IMR-90 (cell line): ENCODE data around the gene NEK11. TPM values are rescaled to one million over a fixed set of nuclear protein-coding genes. Genes with fewer than 3 reads are reported as not detected.

Experiments used
- ATAC-seq: fragments of 200-7000 bp; cut with Tn5 transposase; 2 replicates; pipeline ENCODE4 v1.9.1; 2020; ENCODE audit warnings: low read depth, mild to moderate bottlenecking, moderate library complexity
- BruUV-seq: library from RNA; stranded (reverse); fragments of 400-500 nt; replicated peaks from 2 replicates; lab custom pipeline; 2021; lab: Mats Ljungman, UMichigan
- CTCF ChIA-PET: fragments of 300-600 bp; formaldehyde crosslinking; extraction: SDS; loops from one replicate; lab custom pipeline; 2021; ENCODE audit warnings: antibody characterized with exemption; lab: Yijun Ruan, JAX
- POLR2A ChIA-PET: fragments of 300-600 bp; sonication (Branson Sonifier 250); formaldehyde crosslinking; loops from one replicate; lab custom pipeline; 2022; ENCODE audit warnings: antibody characterized with exemption; ENCODE audit not compliant: unreplicated experiment; lab: Charles Lee
- DNase-seq: peaks from one replicate; pipeline ENCODE4 v3.0.0; 2013
- H2AFZ ChIP-seq: replicated peaks from 2 replicates; pipeline ENCODE3; 2013; ENCODE audit warnings: low read length, mild to moderate bottlenecking; ENCODE audit not compliant: poor library complexity
- H2AK5ac ChIP-seq: 2 replicates; pipeline ENCODE4 v1.6.1; 2013; ENCODE audit warnings: low read depth, low read length, inconsistent platforms
- H2AK9ac ChIP-seq: replicated peaks from 2 replicates; pipeline ENCODE3; 2013; ENCODE audit warnings: mild to moderate bottlenecking, low read depth, low read length, moderate library complexity; ENCODE audit not compliant: poor library complexity
- H2BK120ac ChIP-seq: 2 replicates; pipeline ENCODE4 v1.6.1; 2013; ENCODE audit warnings: low read depth, low read length, inconsistent platforms
- H2BK15ac ChIP-seq: 3 replicates; pipeline ENCODE4 v1.6.1; 2013; ENCODE audit warnings: low read depth, low read length, inconsistent platforms
- H2BK20ac ChIP-seq: 2 replicates; pipeline ENCODE4 v1.6.1; 2013; ENCODE audit warnings: low read depth, mild to moderate bottlenecking, inconsistent platforms, low read length, moderate library complexity
- H2BK5ac ChIP-seq: 2 replicates; pipeline ENCODE4 v1.6.1; 2013; ENCODE audit warnings: mild to moderate bottlenecking, low read depth, low read length, inconsistent platforms; ENCODE audit not compliant: poor library complexity, severe bottlenecking
- H3K14ac ChIP-seq: replicated peaks from 2 replicates; pipeline ENCODE4 v1.6.1; 2013; ENCODE audit warnings: low read depth, low read length, inconsistent platforms
- H3K18ac ChIP-seq: 2 replicates; pipeline ENCODE4 v1.6.1; 2013; ENCODE audit warnings: low read depth, low read length, control low read depth
- H3K23ac ChIP-seq: 2 replicates; pipeline ENCODE4 v1.6.1; 2013; ENCODE audit warnings: low read depth, low read length, inconsistent platforms
- H3K27ac ChIP-seq: 2 replicates; pipeline ENCODE4 v1.5.1; 2013; ENCODE audit warnings: mild to moderate bottlenecking, control low read depth, low read length; ENCODE audit not compliant: insufficient read depth
- H3K27me3 ChIP-seq: 2 replicates; pipeline ENCODE4 v1.6.1; 2013; ENCODE audit warnings: low read length; ENCODE audit not compliant: control insufficient read depth, insufficient read depth
- H3K36me3 ChIP-seq: 2 replicates; pipeline ENCODE4 v1.6.1; 2013; ENCODE audit warnings: low read length, mixed read lengths; ENCODE audit not compliant: control insufficient read depth, insufficient read depth
- H3K4ac ChIP-seq: 2 replicates; pipeline ENCODE4 v1.6.1; 2013; ENCODE audit warnings: low read depth, low read length, inconsistent platforms
- H3K4me1 ChIP-seq: 2 replicates; pipeline ENCODE4 v1.6.1; 2013; ENCODE audit warnings: low read length, mixed read lengths; ENCODE audit not compliant: control insufficient read depth, insufficient read depth
- H3K4me2 ChIP-seq: 2 replicates; pipeline ENCODE4 v1.6.1; 2013; ENCODE audit warnings: low read depth, mild to moderate bottlenecking, control low read depth, low read length, moderate library complexity
- H3K4me3 ChIP-seq: 2 replicates; pipeline ENCODE4 v1.5.1; 2013; ENCODE audit warnings: low read depth, mild to moderate bottlenecking, control low read depth, low read length, moderate library complexity; ENCODE audit not compliant: insufficient read depth
- H3K56ac ChIP-seq: 2 replicates; pipeline ENCODE4 v1.6.1; 2013; ENCODE audit warnings: low read length, inconsistent platforms; ENCODE audit not compliant: insufficient read depth; ENCODE audit errors: extremely low read depth
- H3K79me1 ChIP-seq, 2 experiments: 2 replicates each; pipeline ENCODE4 v1.6.1; 2013; ENCODE audit warnings: low read length in 2 of 2, inconsistent platforms in 1 of 2, low read depth in 1 of 2
- H3K9ac ChIP-seq: 2 replicates; pipeline ENCODE4 v1.6.1; 2013; ENCODE audit warnings: low read depth, low read length, control low read depth
- H3K9me1 ChIP-seq: 2 replicates; pipeline ENCODE4 v1.6.1; 2013; ENCODE audit warnings: low read length, inconsistent platforms; ENCODE audit not compliant: insufficient read depth
- H3K9me3 ChIP-seq: 2 replicates; pipeline ENCODE4 v1.6.1; 2013; ENCODE audit warnings: low read length; ENCODE audit not compliant: control insufficient read depth, insufficient read depth
- H4K20me1 ChIP-seq: 2 replicates; pipeline ENCODE4 v1.6.1; 2013; ENCODE audit warnings: low read length, inconsistent platforms; ENCODE audit not compliant: insufficient read depth
- H4K5ac ChIP-seq: 2 replicates; pipeline ENCODE4 v1.6.1; 2013; ENCODE audit warnings: mild to moderate bottlenecking, low read depth, low read length, control low read depth
- H4K8ac ChIP-seq, 2 experiments: 2 replicates each; pipeline ENCODE4 v1.6.1; 2013; ENCODE audit warnings: low read depth in 2 of 2, low read length in 2 of 2, control low read depth in 1 of 2, inconsistent platforms in 1 of 2
- H4K91ac ChIP-seq: 2 replicates; pipeline ENCODE4 v1.6.1; 2013; ENCODE audit warnings: low read depth, low read length, inconsistent platforms; ENCODE audit not compliant: insufficient read depth
- CEBPB ChIP-seq: IDR thresholded peaks from 2 replicates; pipeline ENCODE4 v1.6.1; 2012; ENCODE audit warnings: low read depth, low read length, improper control_type of control experiment
- MAFK ChIP-seq: IDR thresholded peaks from 2 replicates; pipeline ENCODE4 v1.6.1; 2012; ENCODE audit warnings: low read depth, low read length, improper control_type of control experiment
- MXI1 ChIP-seq: IDR thresholded peaks from 2 replicates; pipeline ENCODE4 v1.6.1; 2012; ENCODE audit warnings: low read depth, mild to moderate bottlenecking, low read length, moderate library complexity, borderline replicate concordance
- POLR2A ChIP-seq: IDR thresholded peaks from 2 replicates; pipeline ENCODE4 v1.6.1; 2012; ENCODE audit warnings: mild to moderate bottlenecking, low read depth, low read length
- RCOR1 ChIP-seq: IDR thresholded peaks from 2 replicates; pipeline ENCODE4 v1.6.1; 2012; ENCODE audit warnings: mild to moderate bottlenecking, low read length, improper control_type of control experiment; ENCODE audit not compliant: insufficient replicate concordance
- WGBS, 2 experiments: methylation state at CpG; one replicate each; pipeline versions ENCODE4 v1.1.5 to v1.1.7; 2013; ENCODE audit warnings: missing lambda C conversion rate in 2 of 2; ENCODE audit not compliant: insufficient read length in 1 of 2; ENCODE audit errors: extremely low coverage in 2 of 2; 5-methylcytosine and 5-hydroxymethylcytosine counted together
- dilution Hi-C: fragments of 300-500 bp; cut with HindIII; formaldehyde crosslinking; loops from one replicate; pipeline ENCODE4 v1.14.3; 2018; ENCODE audit warnings: low sequenced_read_pairs; ENCODE audit not compliant: unreplicated experiment
- in situ Hi-C: fragments of 300-500 bp; cut with MboI; formaldehyde crosslinking; loops from 3 replicates; pipeline ENCODE4 v1.14.3; 2019; ENCODE audit warnings: low sequenced_read_pairs, inconsistent platforms, mixed read lengths
- intact Hi-C: fragments of 100-400 bp; cut with micrococcal nuclease; formaldehyde crosslinking; loops from 2 replicates; pipeline ENCODE4 v1.10.0; 2022
- polyA plus RNA-seq, 3 experiments: library from polyadenylated mRNA; depleted of rRNA; stranded (reverse); fragments of >200 nt; gene quantifications; 2 replicates each; pipeline ENCODE4 v1.2.3, GENCODE V29; 2012; ENCODE audit warnings: low replicate concordance in 1 of 3
- total RNA-seq: library from RNA; depleted of rRNA; stranded (reverse); fragments of >200 nt; gene quantifications from 2 replicates; pipeline ENCODE4 v1.2.3, GENCODE V29; 2012
- TF ChIP-seq, protein P1 (sequence below): conservative IDR thresholded peaks from 2 replicates; pipeline ENCODE4 v1.5.1; 2012; ENCODE audit warnings: mild to moderate bottlenecking, low read depth, low read length, improper control_type of control experiment
- TF ChIP-seq, protein P2 (sequence below): fragments of 150-350 bp; IDR thresholded peaks from 2 replicates; pipeline ENCODE4 v1.6.1; 2016; ENCODE audit warnings: low read depth, mild to moderate bottlenecking, low read length, moderate library complexity, borderline replicate concordance
- TF ChIP-seq, protein P3 (sequence below): fragments of 150-350 bp; IDR thresholded peaks from 2 replicates; pipeline ENCODE4 v1.6.1; 2017; ENCODE audit warnings: mild to moderate bottlenecking, antibody characterized with exemption, low read length, low read depth

Gene NEK11
- total and polyA plus RNA-seq, 2 of the 4 experiments (the other 2 are of a cell fraction): 1.1 to 1.6 TPM

DNA sequence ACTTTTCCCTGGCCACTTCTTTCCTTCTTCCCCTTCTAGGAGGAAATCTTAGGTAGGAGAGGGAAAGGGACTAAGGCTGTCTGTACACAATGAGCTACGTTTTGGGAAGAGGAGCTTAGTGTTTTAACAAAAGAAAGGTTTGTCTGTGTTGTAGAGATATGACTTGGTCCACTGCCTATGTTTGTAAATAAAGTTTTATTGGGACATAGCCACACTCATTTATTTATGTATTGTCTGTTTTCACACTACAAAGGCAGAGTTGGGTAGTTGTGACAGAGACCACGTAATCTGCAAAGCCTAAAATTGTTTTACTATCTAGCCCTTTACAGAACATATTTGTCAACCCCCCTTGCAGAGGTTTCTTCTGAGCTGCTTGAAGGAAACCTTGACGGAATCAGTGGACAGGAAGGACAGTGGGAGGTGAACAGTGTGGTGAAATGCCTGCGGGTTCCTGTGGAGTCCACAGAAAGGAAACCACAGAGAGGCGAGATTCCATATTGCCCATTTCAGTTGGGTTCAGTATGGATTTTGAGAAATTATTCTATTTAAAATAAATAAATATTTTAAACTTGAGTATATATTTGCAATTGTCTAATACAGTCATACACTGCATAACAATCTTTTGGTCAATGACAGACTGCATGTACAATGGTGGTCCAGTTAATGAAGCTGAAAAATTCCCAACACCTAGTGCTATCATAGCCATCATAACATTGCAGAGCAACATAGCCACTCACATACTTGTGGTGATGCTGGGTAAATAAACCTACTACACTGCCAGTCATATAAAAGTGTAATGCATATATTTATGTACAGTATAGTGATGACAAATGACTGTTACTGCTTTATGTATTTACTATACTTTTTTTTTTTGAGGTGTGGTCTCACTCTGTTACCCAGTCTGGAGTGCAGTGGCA lies 197.0 kb downstream of the NEK11 start:
- Histone ChIP-seq H2AK5ac (no peak overlapping the region), H4K8ac (no peak overlapping the region), H3K4me3 (no peak overlapping the region), H2BK15ac (no peak overlapping the region), H3K18ac (no peak overlapping the region), H3K4ac (no peak overlapping the region), H2AK9ac (no peak overlapping the region), H4K20me1 (no peaks in the 10 kb centered on the region), H3K56ac (no peak overlapping the region), H3K27me3 (no peaks in the 10 kb centered on the region), H2BK5ac (no peak overlapping the region), H3K9me3 (no peaks in the 10 kb centered on the region), H3K27ac (no peak overlapping the region), H3K36me3 (no peaks in the 10 kb centered on the region), H3K9me1 (no peaks in the 10 kb centered on the region), H3K4me2 (no peak overlapping the region), H4K91ac (no peak overlapping the region), H3K14ac (no peak overlapping the region), H3K79me1 (no peaks in the 10 kb centered on the region), H2BK120ac (no peak overlapping the region), H4K5ac (no peak overlapping the region), H3K23ac (no peak overlapping the region), H3K9ac (no peak overlapping the region), H2BK20ac (no peak overlapping the region), H3K4me1 (no peaks in the 10 kb centered on the region), H2AFZ (no peak overlapping the region)
- ATAC-seq (no peak), DNase-seq (no peak)
- TF ChIP-seq MAFK: no peak
- TF ChIP-seq, protein P1, sequence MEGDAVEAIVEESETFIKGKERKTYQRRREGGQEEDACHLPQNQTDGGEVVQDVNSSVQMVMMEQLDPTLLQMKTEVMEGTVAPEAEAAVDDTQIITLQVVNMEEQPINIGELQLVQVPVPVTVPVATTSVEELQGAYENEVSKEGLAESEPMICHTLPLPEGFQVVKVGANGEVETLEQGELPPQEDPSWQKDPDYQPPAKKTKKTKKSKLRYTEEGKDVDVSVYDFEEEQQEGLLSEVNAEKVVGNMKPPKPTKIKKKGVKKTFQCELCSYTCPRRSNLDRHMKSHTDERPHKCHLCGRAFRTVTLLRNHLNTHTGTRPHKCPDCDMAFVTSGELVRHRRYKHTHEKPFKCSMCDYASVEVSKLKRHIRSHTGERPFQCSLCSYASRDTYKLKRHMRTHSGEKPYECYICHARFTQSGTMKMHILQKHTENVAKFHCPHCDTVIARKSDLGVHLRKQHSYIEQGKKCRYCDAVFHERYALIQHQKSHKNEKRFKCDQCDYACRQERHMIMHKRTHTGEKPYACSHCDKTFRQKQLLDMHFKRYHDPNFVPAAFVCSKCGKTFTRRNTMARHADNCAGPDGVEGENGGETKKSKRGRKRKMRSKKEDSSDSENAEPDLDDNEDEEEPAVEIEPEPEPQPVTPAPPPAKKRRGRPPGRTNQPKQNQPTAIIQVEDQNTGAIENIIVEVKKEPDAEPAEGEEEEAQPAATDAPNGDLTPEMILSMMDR: no peak
- no peak for TF ChIP-seq CEBPB
- TF ChIP-seq, protein P2, sequence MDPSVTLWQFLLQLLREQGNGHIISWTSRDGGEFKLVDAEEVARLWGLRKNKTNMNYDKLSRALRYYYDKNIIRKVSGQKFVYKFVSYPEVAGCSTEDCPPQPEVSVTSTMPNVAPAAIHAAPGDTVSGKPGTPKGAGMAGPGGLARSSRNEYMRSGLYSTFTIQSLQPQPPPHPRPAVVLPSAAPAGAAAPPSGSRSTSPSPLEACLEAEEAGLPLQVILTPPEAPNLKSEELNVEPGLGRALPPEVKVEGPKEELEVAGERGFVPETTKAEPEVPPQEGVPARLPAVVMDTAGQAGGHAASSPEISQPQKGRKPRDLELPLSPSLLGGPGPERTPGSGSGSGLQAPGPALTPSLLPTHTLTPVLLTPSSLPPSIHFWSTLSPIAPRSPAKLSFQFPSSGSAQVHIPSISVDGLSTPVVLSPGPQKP: no peak
- TF ChIP-seq POLR2A: no peak
- TF ChIP-seq MXI1: no peak
- TF ChIP-seq, protein P3, sequence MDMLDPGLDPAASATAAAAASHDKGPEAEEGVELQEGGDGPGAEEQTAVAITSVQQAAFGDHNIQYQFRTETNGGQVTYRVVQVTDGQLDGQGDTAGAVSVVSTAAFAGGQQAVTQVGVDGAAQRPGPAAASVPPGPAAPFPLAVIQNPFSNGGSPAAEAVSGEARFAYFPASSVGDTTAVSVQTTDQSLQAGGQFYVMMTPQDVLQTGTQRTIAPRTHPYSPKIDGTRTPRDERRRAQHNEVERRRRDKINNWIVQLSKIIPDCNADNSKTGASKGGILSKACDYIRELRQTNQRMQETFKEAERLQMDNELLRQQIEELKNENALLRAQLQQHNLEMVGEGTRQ: no peak
- TF ChIP-seq RCOR1: no peak
- ChIA-PET CTCF (no interaction called here), POLR2A (no interaction called here)
- dilution Hi-C loops (no loop called here), intact Hi-C loops (loop anchor here (10.0 kb wide), 1 partner anchor 189 kb away; no protein-coding TSS in a partner anchor), in situ Hi-C loops (no loop called here)
- BruUV-seq: no TSS peak
- no CpG with 5 or more reads among the region's 5 CpGs for WGBS, 2 experiments
